ENCODE measurements around the gene LRRC53.

- TF ChIP-seq FOXM1 (IDR thresholded peaks at IDR 0.05; ENCODE audit: low read depth) (no peak), RCOR1 (IDR thresholded peaks at IDR 0.05; ENCODE audit: low read length) (no peak), RFX5 (IDR thresholded peaks at IDR 0.05; ENCODE audit: low read length) (no peak), YY1 (IDR thresholded peaks at IDR 0.05; ENCODE audit: low read depth) (no peak), TEAD4 (IDR thresholded peaks at IDR 0.05; ENCODE audit: borderline replicate concordance, insufficient read depth) (no peak), RAD21 (IDR thresholded peaks at IDR 0.05; ENCODE audit: low read length) (no peak), EZH2phosphoT487 (IDR thresholded peaks at IDR 0.05; ENCODE audit: borderline replicate concordance, low read depth) (no peak), TCF12 (IDR thresholded peaks at IDR 0.05) (no peak), ELF1 (IDR thresholded peaks at IDR 0.05) (no peak)
- TF ChIP-seq, protein P1, sequence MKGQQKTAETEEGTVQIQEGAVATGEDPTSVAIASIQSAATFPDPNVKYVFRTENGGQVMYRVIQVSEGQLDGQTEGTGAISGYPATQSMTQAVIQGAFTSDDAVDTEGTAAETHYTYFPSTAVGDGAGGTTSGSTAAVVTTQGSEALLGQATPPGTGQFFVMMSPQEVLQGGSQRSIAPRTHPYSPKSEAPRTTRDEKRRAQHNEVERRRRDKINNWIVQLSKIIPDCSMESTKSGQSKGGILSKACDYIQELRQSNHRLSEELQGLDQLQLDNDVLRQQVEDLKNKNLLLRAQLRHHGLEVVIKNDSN (IDR thresholded peaks at IDR 0.05; ENCODE audit: borderline replicate concordance, low read depth) = no peak
- TF ChIP-seq, protein P2, sequence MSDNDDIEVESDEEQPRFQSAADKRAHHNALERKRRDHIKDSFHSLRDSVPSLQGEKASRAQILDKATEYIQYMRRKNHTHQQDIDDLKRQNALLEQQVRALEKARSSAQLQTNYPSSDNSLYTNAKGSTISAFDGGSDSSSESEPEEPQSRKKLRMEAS (IDR thresholded peaks at IDR 0.05; ENCODE audit: low read depth) = no peak
- TF ChIP-seq, protein P3, sequence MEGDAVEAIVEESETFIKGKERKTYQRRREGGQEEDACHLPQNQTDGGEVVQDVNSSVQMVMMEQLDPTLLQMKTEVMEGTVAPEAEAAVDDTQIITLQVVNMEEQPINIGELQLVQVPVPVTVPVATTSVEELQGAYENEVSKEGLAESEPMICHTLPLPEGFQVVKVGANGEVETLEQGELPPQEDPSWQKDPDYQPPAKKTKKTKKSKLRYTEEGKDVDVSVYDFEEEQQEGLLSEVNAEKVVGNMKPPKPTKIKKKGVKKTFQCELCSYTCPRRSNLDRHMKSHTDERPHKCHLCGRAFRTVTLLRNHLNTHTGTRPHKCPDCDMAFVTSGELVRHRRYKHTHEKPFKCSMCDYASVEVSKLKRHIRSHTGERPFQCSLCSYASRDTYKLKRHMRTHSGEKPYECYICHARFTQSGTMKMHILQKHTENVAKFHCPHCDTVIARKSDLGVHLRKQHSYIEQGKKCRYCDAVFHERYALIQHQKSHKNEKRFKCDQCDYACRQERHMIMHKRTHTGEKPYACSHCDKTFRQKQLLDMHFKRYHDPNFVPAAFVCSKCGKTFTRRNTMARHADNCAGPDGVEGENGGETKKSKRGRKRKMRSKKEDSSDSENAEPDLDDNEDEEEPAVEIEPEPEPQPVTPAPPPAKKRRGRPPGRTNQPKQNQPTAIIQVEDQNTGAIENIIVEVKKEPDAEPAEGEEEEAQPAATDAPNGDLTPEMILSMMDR (IDR thresholded peaks at IDR 0.05) = no peak
Observed at GRCh38 chr1:74549932-74550331, 37.5 kb upstream of the LRRC53 start.
